H1 (cell line): Measurements from ENCODE around the gene SLC4A11. TPM values are rescaled to one million over a fixed set of nuclear protein-coding genes. Genes with fewer than 3 reads are reported as not detected.

Source experiments
- CTCF ChIA-PET: fragments of 300-600 bp; sonication (Branson Sonifier 250); formaldehyde crosslinking; loops from one replicate; lab custom pipeline; 2021; ENCODE audit not compliant: partially characterized antibody; lab: Charles Lee
- POLR2A ChIA-PET: fragments of 300-600 bp; sonication (Branson Sonifier 250); formaldehyde crosslinking; loops from one replicate; lab custom pipeline; 2021; ENCODE audit warnings: inconsistent platforms; ENCODE audit not compliant: partially characterized antibody; lab: Charles Lee
- DNase-seq, 2 experiments: peaks; one replicate each; pipeline versions ENCODE4 v3.0.0 to v3.0.0-alpha.2; 2010 to 2022; ENCODE audit warnings: low spot score in 2 of 2, low read depth in 1 of 2, mixed read lengths in 1 of 2
- FAIRE-seq: peaks from 2 replicates; lab custom pipeline; 2011; peaks lifted over from hg19 to GRCh38; lab: Jason Lieb, UNC
- H2AFZ ChIP-seq: 2 replicates; pipeline ENCODE4 v1.8.1; 2012; ENCODE audit warnings: low read length, inconsistent platforms
- H2AK5ac ChIP-seq: 2 replicates; pipeline ENCODE4 v1.6.1; 2013; ENCODE audit warnings: low read depth, low read length
- H2BK120ac ChIP-seq: replicated peaks from 2 replicates; pipeline ENCODE3; 2013; ENCODE audit warnings: low read depth, low read length, inconsistent platforms
- H2BK12ac ChIP-seq: 2 replicates; pipeline ENCODE4 v1.6.1; 2013; ENCODE audit warnings: low read depth, low read length
- H2BK15ac ChIP-seq: 2 replicates; pipeline ENCODE4 v1.6.1; 2013; ENCODE audit warnings: low read length
- H2BK20ac ChIP-seq: 2 replicates; pipeline ENCODE4 v1.6.1; 2013; ENCODE audit warnings: low read length
- H2BK5ac ChIP-seq: 2 replicates; pipeline ENCODE4 v1.6.1; 2013; ENCODE audit warnings: low read depth, low read length
- H3K14ac ChIP-seq: 2 replicates; pipeline ENCODE4 v1.6.1; 2013; ENCODE audit warnings: inconsistent platforms; ENCODE audit not compliant: insufficient read length
- H3K18ac ChIP-seq: 2 replicates; pipeline ENCODE4 v1.6.1; 2013; ENCODE audit warnings: low read length; ENCODE audit errors: extremely low read depth
- H3K23ac ChIP-seq: 2 replicates; pipeline ENCODE4 v1.6.1; 2013; ENCODE audit warnings: inconsistent platforms; ENCODE audit not compliant: insufficient read length
- H3K23me2 ChIP-seq: 2 replicates; pipeline ENCODE4 v1.6.1; 2013; ENCODE audit warnings: low read depth, low read length
- H3K27ac ChIP-seq: 2 replicates; pipeline ENCODE4 v1.6.1; 2011; ENCODE audit warnings: low read depth, low read length, inconsistent platforms
- H3K27me3 ChIP-seq, 4 experiments: replicated peaks in 1 of 4; 1 replicate in 1 of 4; 2 replicates in 3 of 4; pipeline versions ENCODE4 v1.6.1 to v1.8.1; 2011 to 2013; ENCODE audit warnings: low read length in 3 of 4, mild to moderate bottlenecking in 3 of 4, inconsistent platforms in 2 of 4, mixed read lengths in 2 of 4, moderate library complexity in 1 of 4; ENCODE audit not compliant: control insufficient read depth in 3 of 4, insufficient read depth in 3 of 4; ENCODE audit errors: extremely low read depth in 1 of 4
- H3K36me3 ChIP-seq, 4 experiments: 2 replicates each; pipeline versions ENCODE4 v1.6.1 to v1.8.1; 2011 to 2013; ENCODE audit warnings: mild to moderate bottlenecking in 4 of 4, low read length in 3 of 4, moderate library complexity in 2 of 4, control low read depth in 1 of 4, inconsistent platforms in 1 of 4; ENCODE audit not compliant: insufficient read depth in 4 of 4, control insufficient read depth in 2 of 4
- H3K4ac ChIP-seq: replicated peaks from 2 replicates; pipeline ENCODE3; 2013; ENCODE audit warnings: low read length, low read depth, mixed read lengths, inconsistent platforms; ENCODE audit not compliant: insufficient read length
- H3K4me1 ChIP-seq, 4 experiments: replicated peaks in 1 of 4; 1 replicate in 1 of 4; 2 replicates in 3 of 4; pipeline versions ENCODE4 v1.6.1 to v1.8.1; 2011 to 2013; ENCODE audit warnings: low read length in 3 of 4, inconsistent platforms in 2 of 4, mixed read lengths in 1 of 4; ENCODE audit not compliant: insufficient read depth in 4 of 4, control insufficient read depth in 3 of 4
- H3K4me2 ChIP-seq, 2 experiments: 2 replicates each; pipeline versions ENCODE4 v1.6.1 to v1.8.1; 2011 to 2013; ENCODE audit warnings: low read depth in 2 of 2, low read length in 2 of 2, control low read depth in 1 of 2, inconsistent platforms in 1 of 2, mild to moderate bottlenecking in 1 of 2; ENCODE audit not compliant: insufficient read depth in 1 of 2
- H3K4me3 ChIP-seq, 4 experiments: fragments of 200-600, 300-600 bp in 1 of 4; sonication (generic), shearing (Covaris generic), sonication (Bioruptor Twin) in 1 of 4; 2 replicates each; pipeline versions ENCODE4 v1.5.1 to v1.8.1; 2011 to 2016; ENCODE audit warnings: low read length in 4 of 4, low read depth in 3 of 4, control low read depth in 2 of 4, inconsistent platforms in 2 of 4, mild to moderate bottlenecking in 2 of 4, mixed read lengths in 1 of 4, moderate library complexity in 1 of 4; ENCODE audit not compliant: insufficient read depth in 2 of 4; ENCODE audit errors: extremely low read depth in 1 of 4
- H3K56ac ChIP-seq: replicated peaks from 2 replicates; pipeline ENCODE3; 2013; ENCODE audit warnings: low read depth, mild to moderate bottlenecking, mixed read lengths, low read length, inconsistent platforms; ENCODE audit not compliant: insufficient read length
- H3K79me1 ChIP-seq: 2 replicates; pipeline ENCODE4 v1.6.1; 2013; ENCODE audit warnings: low read depth, low read length, control low read depth
- H3K79me2 ChIP-seq, 2 experiments: 2 replicates each; pipeline versions ENCODE4 v1.6.1 to v1.8.1; 2012 to 2013; ENCODE audit warnings: low read length in 2 of 2, mild to moderate bottlenecking in 2 of 2, inconsistent platforms in 1 of 2; ENCODE audit not compliant: insufficient read depth in 2 of 2, control insufficient read depth in 1 of 2
- H3K9ac ChIP-seq, 4 experiments: replicated peaks in 1 of 4; 1 replicate in 1 of 4; 2 replicates in 3 of 4; pipeline versions ENCODE4 v1.6.1 to v1.8.1; 2011 to 2013; ENCODE audit warnings: low read depth in 3 of 4, low read length in 3 of 4, control low read depth in 2 of 4, mild to moderate bottlenecking in 2 of 4, moderate library complexity in 2 of 4, inconsistent platforms in 1 of 4; ENCODE audit errors: extremely low read depth in 1 of 4
- H3K9me3 ChIP-seq, 2 experiments: 2 replicates each; pipeline versions ENCODE4 v1.6.1 to v1.8.1; 2012 to 2013; ENCODE audit warnings: mild to moderate bottlenecking in 2 of 2, moderate library complexity in 2 of 2, control low read depth in 1 of 2, inconsistent platforms in 1 of 2, low read depth in 1 of 2, low read length in 1 of 2, mixed read lengths in 1 of 2; ENCODE audit not compliant: insufficient read depth in 2 of 2
- H4K20me1 ChIP-seq, 2 experiments: replicated peaks in 1 of 2; 2 replicates each; pipeline versions ENCODE3 to v1.8.1; 2011 to 2013; ENCODE audit warnings: inconsistent platforms in 2 of 2, low read length in 2 of 2, mild to moderate bottlenecking in 1 of 2; ENCODE audit not compliant: insufficient read depth in 2 of 2, control insufficient read depth in 1 of 2
- H4K5ac ChIP-seq: 2 replicates; pipeline ENCODE4 v1.6.1; 2013; ENCODE audit warnings: low read length, low read depth, mixed read lengths, inconsistent platforms; ENCODE audit not compliant: insufficient read length
- H4K8ac ChIP-seq: 2 replicates; pipeline ENCODE4 v1.8.0; 2013; ENCODE audit warnings: mild to moderate bottlenecking, moderate library complexity, low read length, inconsistent platforms; ENCODE audit not compliant: insufficient read depth; ENCODE audit errors: extremely low read depth
- H4K91ac ChIP-seq: replicated peaks from 2 replicates; pipeline ENCODE3; 2013; ENCODE audit warnings: low read length, mixed read lengths, inconsistent platforms; ENCODE audit not compliant: insufficient read length
- ASH2L ChIP-seq: fragments of 200-600, 300-600 bp; sonication (generic); IDR thresholded peaks from one replicate; pipeline ENCODE4 v1.7.1; 2017; ENCODE audit warnings: low read length
- BRCA1 ChIP-seq: IDR thresholded peaks from 2 replicates; pipeline ENCODE4 v1.6.1; 2012; ENCODE audit warnings: low read depth, low read length, improper control_type of control experiment
- CHD2 ChIP-seq: IDR thresholded peaks from 2 replicates; pipeline ENCODE4 v1.6.1; 2012; ENCODE audit warnings: low read length, improper control_type of control experiment
- KDM5A ChIP-seq: fragments of 200-600 bp; IDR thresholded peaks from 2 replicates; pipeline ENCODE4 v1.7.1; 2012; ENCODE audit warnings: mild to moderate bottlenecking, low read length, inconsistent platforms, mixed read lengths
- SP4 ChIP-seq: IDR thresholded peaks from 2 replicates; pipeline ENCODE4 v1.6.1; 2012; ENCODE audit warnings: low read length, inconsistent platforms
- ZNF274 ChIP-seq: IDR thresholded peaks from 2 replicates; pipeline ENCODE4 v1.7.0; 2012; ENCODE audit warnings: low read length, borderline replicate concordance; ENCODE audit errors: extremely low read depth
- WGBS, 2 experiments: shearing (Covaris generic) in 1 of 2; methylation state at CpG; one replicate each; pipeline versions ENCODE4 v1.1.6 to v1.1.7; 2013 to 2015; ENCODE audit warnings: low lambda C conversion rate in 2 of 2, mixed read lengths in 2 of 2, inconsistent platforms in 1 of 2, low coverage in 1 of 2, missing lambda C conversion rate in 1 of 2; ENCODE audit not compliant: insufficient replicate concordance in 2 of 2, insufficient coverage in 1 of 2, insufficient read length in 1 of 2; ENCODE audit errors: extremely low coverage in 1 of 2, missing lambda C conversion rate in 1 of 2; 5-methylcytosine and 5-hydroxymethylcytosine counted together
- polyA plus RNA-seq, 7 experiments: library from polyadenylated mRNA; depleted of rRNA in 3 of 7; stranded (reverse) in 5 of 7; unstranded in 2 of 7; fragments of >200 nt in 5 of 7; fragments of 200-250 nt in 2 of 7; gene quantifications; 1 replicate in 5 of 7; 2 replicates in 1 of 7; 4 replicates in 1 of 7; pipeline versions ENCODE4 v1.2.1 to v1.2.3, GENCODE V29; 2011 to 2013; ENCODE audit warnings: missing spikeins in 2 of 7, mixed read lengths in 2 of 7
- total RNA-seq: library from RNA; stranded (reverse); fragmentation: NEBNext Ultra II Directional; extraction: Animal tissue kit (Norgen Biotek cat#: 25700); gene quantifications from 2 replicates; pipeline ENCODE4 v1.2.1, GENCODE V29; 2021
- TF ChIP-seq, protein P1 (sequence below): IDR thresholded peaks from 2 replicates; pipeline ENCODE4 v1.6.1; 2012; ENCODE audit warnings: inconsistent platforms

Gene SLC4A11
- total and polyA plus RNA-seq, 2 of the 8 experiments (the other 6 are each of a cell fraction or from before 2014, with no cell fraction given) = 11.9 to 32.3 TPM

DNA sequence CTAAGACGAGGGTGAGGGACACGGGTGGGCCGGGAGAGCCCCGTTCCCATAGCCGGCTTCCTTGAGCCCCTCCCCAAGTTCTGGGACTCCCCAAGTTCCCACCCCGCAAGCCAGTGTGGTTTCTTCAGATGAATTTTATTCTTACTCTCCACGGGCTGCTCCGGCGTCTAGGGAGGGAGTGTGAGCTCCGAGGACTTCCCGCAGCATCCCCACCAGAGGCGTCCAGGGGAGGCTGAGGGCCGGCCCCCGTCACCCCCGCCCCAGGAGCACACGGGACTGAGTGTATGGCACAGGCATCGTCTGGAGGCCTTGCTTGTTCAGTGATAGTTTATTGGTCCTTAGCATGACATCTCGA is 10.0 kb upstream of the SLC4A11 start:
- no peak overlapping the region for H2BK12ac ChIP-seq
- H4K8ac ChIP-seq = no peak overlapping the region
- H4K5ac ChIP-seq = no peak overlapping the region
- peaks cover 0 to 5% (median 1%) of the 10 kb centered on the region in 4 experiments; a peak in 3 of 7 replicates for H3K4me1 ChIP-seq
- H4K20me1 ChIP-seq = peaks cover 0 to 3% of the 10 kb centered on the region in 2 experiments
- H4K91ac ChIP-seq = no peak overlapping the region
- no peak overlapping the region for H3K27ac ChIP-seq
- WGBS, 2 experiments = 20% methylated on average over 17 of the region's 18 CpGs; no CpG with 5 or more reads in 1 of the 2 experiments
- no peaks in the 10 kb centered on the region for H3K9me3 ChIP-seq
- H2BK15ac ChIP-seq = no peak overlapping the region
- no peaks in the 10 kb centered on the region for H3K36me3 ChIP-seq
- peaks cover 0 to 24% (median 18%) of the 10 kb centered on the region in 4 experiments; a peak in 6 of 7 replicates for H3K27me3 ChIP-seq
- no peaks in the 10 kb centered on the region for H3K79me1 ChIP-seq
- H3K9ac ChIP-seq = no peak overlapping the region
- H3K4me2 ChIP-seq = peak overlapping the region; percentile 68 to 90
- CTCF ChIA-PET = interaction anchor here (0.7 to 10.5 kb wide), 26 partner anchors 8 to 426 kb away, joined by 3 to 158 read pairs (median 5); partner anchors contain the start of gene SLC4A11
- H3K56ac ChIP-seq = no peak overlapping the region
- H2AFZ ChIP-seq = no peak overlapping the region
- no peak overlapping the region for H3K14ac ChIP-seq
- no peak for DNase-seq
- POLR2A ChIA-PET = interaction anchor here (0.7 to 4.0 kb wide), 6 partner anchors 8 to 208 kb away, joined by 3 to 46 read pairs (median 6); partner anchors contain the start of genes ITPA and SLC4A11
- H2BK120ac ChIP-seq = no peak overlapping the region
- no peak overlapping the region for H2BK20ac ChIP-seq
- H3K4me3 ChIP-seq = peak overlapping the region; percentile 9 to 61 (median 40); a peak in 7 of 8 replicates
- H2AK5ac ChIP-seq = no peak overlapping the region
- H2BK5ac ChIP-seq = no peak overlapping the region
- no peak for FAIRE-seq
- H3K23ac ChIP-seq = no peak overlapping the region
- peaks cover 4% of the 10 kb centered on the region; the same call in 1 of the 2 replicates for H3K23me2 ChIP-seq
- H3K79me2 ChIP-seq = no peaks in the 10 kb centered on the region
- H3K4ac ChIP-seq = no peak overlapping the region
- TF ChIP-seq SP4 (no peak), KDM5A (no peak), BRCA1 (no peak), ZNF274 (no peak), ASH2L (no peak), CHD2 (no peak)
- TF ChIP-seq, protein P1, sequence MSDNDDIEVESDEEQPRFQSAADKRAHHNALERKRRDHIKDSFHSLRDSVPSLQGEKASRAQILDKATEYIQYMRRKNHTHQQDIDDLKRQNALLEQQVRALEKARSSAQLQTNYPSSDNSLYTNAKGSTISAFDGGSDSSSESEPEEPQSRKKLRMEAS = no peak
- peak overlapping the region; percentile 3; the same call in 1 of the 2 replicates for H3K18ac ChIP-seq
